Keratinocyte (primary cell): ENCODE results near the gene AGO3. TPM values are rescaled to one million over a fixed set of nuclear protein-coding genes. Genes with fewer than 3 reads are reported as not detected.

Experiments used
- DNase-seq: peaks from one replicate; pipeline ENCODE4 v3.0.0-alpha.2; 2011; ENCODE audit warnings: low read depth, missing footprints, low spot score
- FAIRE-seq: peaks from 2 replicates; lab custom pipeline; 2011; peaks lifted over from hg19 to GRCh38; lab: Jason Lieb, UNC
- H2AFZ ChIP-seq: 2 replicates; pipeline ENCODE4 v1.6.0; 2012; ENCODE audit warnings: low read length, control low read depth, inconsistent platforms; ENCODE audit not compliant: control insufficient read depth
- H3K27ac ChIP-seq: 2 replicates; pipeline ENCODE4 v1.5.1; 2011; ENCODE audit warnings: low read length; ENCODE audit not compliant: control insufficient read depth, insufficient read depth
- H3K27me3 ChIP-seq: 3 replicates; pipeline ENCODE4 v1.6.0; 2011; ENCODE audit warnings: low read length; ENCODE audit not compliant: control insufficient read depth, insufficient read depth; ENCODE audit errors: extremely low read depth
- H3K36me3 ChIP-seq, 2 experiments: 2 replicates in 1 of 2; 3 replicates in 1 of 2; pipeline ENCODE4 v1.5.1; 2011; ENCODE audit warnings: low read length in 2 of 2, mild to moderate bottlenecking in 1 of 2; ENCODE audit not compliant: control insufficient read depth in 2 of 2, insufficient read depth in 2 of 2; ENCODE audit errors: extremely low read depth in 1 of 2
- H3K4me1 ChIP-seq: 3 replicates; pipeline ENCODE4 v1.5.1; 2011; ENCODE audit warnings: low read length; ENCODE audit not compliant: control insufficient read depth, insufficient read depth; ENCODE audit errors: extremely low read depth
- H3K4me2 ChIP-seq: 3 replicates; pipeline ENCODE4 v1.6.0; 2011; ENCODE audit warnings: low read depth, low read length; ENCODE audit not compliant: control insufficient read depth, insufficient read depth; ENCODE audit errors: extremely low read depth
- H3K4me3 ChIP-seq, 3 experiments: fragments of 200-600 bp in 1 of 3; sonication (generic) in 1 of 3; 2 replicates in 2 of 3; 3 replicates in 1 of 3; pipeline ENCODE4 v1.5.1; 2011 to 2016; ENCODE audit warnings: low read length in 3 of 3, mild to moderate bottlenecking in 3 of 3, control low read depth in 2 of 3, inconsistent platforms in 1 of 3, low read depth in 1 of 3, mixed read lengths in 1 of 3, mixed run types in 1 of 3, moderate library complexity in 1 of 3; ENCODE audit not compliant: control insufficient read depth in 2 of 3, insufficient read depth in 2 of 3; ENCODE audit errors: extremely low read depth in 1 of 3
- H3K79me2 ChIP-seq: 2 replicates; pipeline ENCODE4 v1.6.0; 2012; ENCODE audit warnings: low read length; ENCODE audit not compliant: control insufficient read depth, insufficient read depth
- H3K9ac ChIP-seq: 3 replicates; pipeline ENCODE4 v1.6.0; 2011; ENCODE audit warnings: low read length; ENCODE audit not compliant: control insufficient read depth, insufficient read depth; ENCODE audit errors: extremely low read depth
- H3K9me1 ChIP-seq: 3 replicates; pipeline ENCODE4 v1.6.0; 2011; ENCODE audit warnings: low read length; ENCODE audit not compliant: control insufficient read depth, insufficient read depth; ENCODE audit errors: extremely low read depth
- H3K9me3 ChIP-seq: 2 replicates; pipeline ENCODE4 v1.5.1; 2012; ENCODE audit warnings: low read depth, low read length; ENCODE audit not compliant: control insufficient read depth
- H4K20me1 ChIP-seq: 3 replicates; pipeline ENCODE4 v1.6.0; 2011; ENCODE audit warnings: low read length; ENCODE audit not compliant: control insufficient read depth, insufficient read depth; ENCODE audit errors: extremely low read depth
- CTCF ChIP-seq, 3 experiments: IDR thresholded peaks in 1 of 3; conservative IDR thresholded peaks in 1 of 3; optimal IDR thresholded peaks in 1 of 3; 2 replicates in 2 of 3; 3 replicates in 1 of 3; pipeline versions ENCODE3 to v1.5.1; 2011; ENCODE audit warnings: low read length in 3 of 3, mild to moderate bottlenecking in 3 of 3, moderate library complexity in 2 of 3, control low read depth in 1 of 3, inconsistent platforms in 1 of 3; ENCODE audit not compliant: insufficient read depth in 2 of 3; ENCODE audit errors: extremely low read depth in 1 of 3
- EZH2 ChIP-seq: IDR thresholded peaks from one replicate; pipeline ENCODE4 v1.6.1; 2012; ENCODE audit warnings: inconsistent platforms, mild to moderate bottlenecking, low read length, moderate library complexity
- dilution Hi-C: fragments of 300-500 bp; cut with MboI; formaldehyde crosslinking; loops from one replicate; pipeline ENCODE4 v1.7.0; 2020; ENCODE audit warnings: low sequenced_read_pairs; ENCODE audit not compliant: extremely low pct_ligation_motif_present
- polyA plus RNA-seq, 5 experiments: library from polyadenylated mRNA; depleted of rRNA in 3 of 5; stranded (reverse) in 3 of 5; stranded (forward) in 1 of 5; unstranded in 1 of 5; fragments of >200 nt; gene quantifications; 1 replicate in 1 of 5; 2 replicates in 3 of 5; 3 replicates in 1 of 5; pipeline versions ENCODE4 v1.2.1 to v1.2.3, GENCODE V29; 2011 to 2012; ENCODE audit warnings: missing spikeins in 2 of 5, low read depth in 1 of 5, low replicate concordance in 1 of 5

The AGO3 gene
- polyA plus RNA-seq, 1 donor (not counting 4 experiments of a cell fraction or from before 2014, with no cell fraction given) = 14.0 TPM

GRCh38 chr1:36091698-36092097 lies 160.8 kb downstream of the AGO3 start:
- no peaks in the 10 kb centered on the region for H3K27me3 ChIP-seq
- peaks cover 34% of the 10 kb centered on the region for H3K79me2 ChIP-seq
- no peak overlapping the region for H2AFZ ChIP-seq
- H4K20me1 ChIP-seq = no peaks in the 10 kb centered on the region
- TF ChIP-seq CTCF (optimal IDR thresholded peaks at IDR 0.05 in 1 of 3, IDR thresholded peaks at IDR 0.05 in 1 of 3, conservative IDR thresholded peaks at IDR 0.05 in 1 of 3; ENCODE audit: extremely low read depth in 1 of 3, insufficient read depth in 2 of 3, low read length in 3 of 3) (no peak), EZH2 (no peak)
- peaks cover 9% of the 10 kb centered on the region for H3K4me1 ChIP-seq
- no peak overlapping the region for H3K27ac ChIP-seq
- no peak overlapping the region for H3K9ac ChIP-seq
- dilution Hi-C loops = no loop called here
- no peaks in the 10 kb centered on the region for H3K9me3 ChIP-seq
- H3K36me3 ChIP-seq = peaks cover 32 to 50% of the 10 kb centered on the region in 2 experiments
- no peak for DNase-seq
- peaks cover 2% of the 10 kb centered on the region for H3K9me1 ChIP-seq
- no peak overlapping the region for H3K4me3 ChIP-seq
- FAIRE-seq = no peak
- H3K4me2 ChIP-seq = no peak overlapping the region

GRCh38 chr1:36092166-36092797 lies 161.4 kb downstream of the AGO3 start:
- TF ChIP-seq EZH2 = no peak
- TF ChIP-seq CTCF (optimal IDR thresholded peaks at IDR 0.05 in 1 of 3, IDR thresholded peaks at IDR 0.05 in 1 of 3, conservative IDR thresholded peaks at IDR 0.05 in 1 of 3; ENCODE audit: extremely low read depth in 1 of 3, insufficient read depth in 2 of 3, low read length in 3 of 3) = no peak
- Histone ChIP-seq H3K27me3 (no peaks in the 10 kb centered on the region), H3K4me2 (no peak overlapping the region), H3K4me3 (no peak overlapping the region), H3K4me1 (peaks cover 9% of the 10 kb centered on the region), H3K9me1 (peaks cover 2% of the 10 kb centered on the region), H4K20me1 (no peaks in the 10 kb centered on the region), H3K27ac (no peak overlapping the region), H3K36me3 (peaks cover 32 to 50% of the 10 kb centered on the region in 2 experiments), H3K79me2 (peaks cover 34% of the 10 kb centered on the region), H2AFZ (no peak overlapping the region), H3K9me3 (no peaks in the 10 kb centered on the region), H3K9ac (no peak overlapping the region)
- no peak for DNase-seq
- FAIRE-seq = no peak
- dilution Hi-C loops = no loop called here
